CD4-positive, alpha-beta T cell treated with Interleukin-15 for 4 hours (primary cell): ENCODE measurements around the gene VAV2.
A peak's percentile ranks its signal among the peaks of the same experiment; 100 is the strongest.
"Not testable (repeated sequence)": the region's sequence is repeated elsewhere in the genome, so short reads cannot be mapped to it uniquely, and the experiment has no call there.

Experiments
- DNase-seq: peaks from one replicate; pipeline ENCODE4 v3.0.0-alpha.2; 2020; ENCODE audit warnings: low spot score

Gene VAV2

DNA sequence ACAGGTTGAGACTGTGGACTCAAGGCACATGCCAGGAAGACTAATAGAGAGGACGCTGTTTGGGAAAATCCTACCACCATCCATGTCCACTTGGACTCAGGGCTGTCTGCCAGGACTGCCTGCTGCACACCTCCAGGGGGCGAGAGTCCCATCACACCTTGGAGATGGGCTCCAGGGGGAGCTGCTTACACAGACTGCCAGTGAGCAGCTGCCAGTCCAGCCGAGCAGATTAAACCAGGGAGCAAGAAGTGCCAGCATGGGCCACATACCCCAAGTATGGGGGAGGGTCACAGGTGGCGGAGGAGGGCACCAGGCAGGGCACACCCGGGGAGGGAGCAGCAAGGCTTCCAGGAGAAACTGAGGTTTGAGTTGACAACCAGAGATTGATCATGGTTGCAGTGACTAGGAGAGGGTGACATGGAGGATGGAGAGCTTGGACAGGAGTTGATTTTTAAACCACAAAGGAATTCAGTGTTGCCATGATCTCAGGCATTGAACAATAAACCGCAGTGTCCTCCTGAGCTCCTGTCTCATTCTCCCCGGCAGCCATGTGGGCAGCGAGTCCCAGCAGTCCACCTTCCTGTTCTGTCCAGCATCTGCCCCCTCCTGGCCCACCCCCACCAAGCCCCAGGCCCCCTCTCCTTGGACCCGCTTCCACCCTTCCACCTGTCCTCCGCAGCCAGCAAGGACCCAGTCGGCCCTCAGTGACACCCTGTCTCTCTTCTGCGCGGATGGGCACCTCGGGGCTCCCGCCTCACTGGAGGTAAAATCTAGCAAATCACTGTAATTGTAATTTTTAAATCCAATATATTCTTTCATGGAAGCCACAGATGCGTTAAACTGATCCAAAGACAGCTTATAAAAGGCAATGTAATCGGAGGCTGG is 3.1 kb upstream of the VAV2 start:
- DNase-seq = no peak

DNA sequence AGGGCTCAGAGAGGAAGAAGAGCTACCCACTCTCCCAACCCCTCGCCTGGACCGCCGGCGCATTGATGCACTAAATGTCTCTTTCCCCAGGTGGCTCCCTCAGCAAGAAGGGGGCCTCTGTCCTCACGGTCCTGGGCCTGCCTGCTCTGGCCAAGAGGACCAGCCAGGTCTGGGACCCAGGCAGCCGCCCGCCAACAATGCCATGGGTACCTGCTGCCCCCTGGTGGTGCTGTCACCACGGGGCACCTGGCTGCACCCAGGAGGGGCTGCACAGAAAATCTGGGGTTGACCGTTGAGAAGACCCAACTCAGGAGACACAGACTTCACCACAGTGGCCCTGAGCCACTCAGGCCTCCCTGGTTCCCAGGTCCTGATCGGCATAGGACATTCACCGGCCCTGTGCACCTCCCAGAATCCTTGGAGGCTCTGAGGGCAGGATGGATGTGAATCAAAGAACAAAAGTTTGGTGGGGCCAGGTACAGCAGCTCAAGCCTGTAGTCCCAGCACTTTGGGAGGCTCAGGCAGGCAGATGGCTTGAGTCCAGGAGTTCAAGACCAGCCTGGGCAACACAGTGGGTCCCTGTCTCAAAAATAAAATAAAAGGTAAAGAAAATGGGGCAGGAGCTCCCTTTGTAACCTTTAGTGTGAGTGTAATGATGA is 2.4 kb upstream of the VAV2 start:
- peak; percentile 66 for DNase-seq

DNA sequence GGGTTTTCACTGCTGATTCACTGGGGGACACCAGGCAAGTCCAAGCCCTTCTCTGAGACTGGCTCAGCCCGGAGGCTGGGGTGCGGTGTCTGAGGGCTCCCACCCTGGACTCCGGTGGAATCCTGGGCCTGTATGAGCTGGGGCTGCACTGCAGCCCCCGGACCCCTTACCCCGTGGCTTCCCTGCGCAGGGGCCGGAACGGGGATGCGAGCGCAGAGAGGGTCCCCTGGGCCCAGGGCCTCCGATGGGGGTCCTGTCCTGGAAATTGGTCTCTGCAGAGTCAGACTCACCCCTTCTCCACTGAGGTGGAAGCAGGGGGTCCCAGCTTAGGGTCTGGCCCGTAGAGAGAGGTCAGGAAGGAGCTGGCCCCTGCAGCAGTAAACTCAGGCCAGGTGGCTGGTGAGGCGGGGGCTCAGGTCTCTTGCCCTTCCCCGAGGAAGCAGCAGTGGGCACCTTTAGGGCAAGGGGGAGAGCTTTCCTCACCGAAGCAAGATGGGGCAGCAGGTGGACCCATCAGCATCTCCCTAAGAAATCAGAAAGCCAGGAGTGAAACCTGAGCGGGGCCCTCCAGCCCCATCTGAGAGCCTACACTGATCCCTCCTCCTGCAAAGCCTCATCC is 1.6 kb upstream of the VAV2 start:
- no peak for DNase-seq

DNA sequence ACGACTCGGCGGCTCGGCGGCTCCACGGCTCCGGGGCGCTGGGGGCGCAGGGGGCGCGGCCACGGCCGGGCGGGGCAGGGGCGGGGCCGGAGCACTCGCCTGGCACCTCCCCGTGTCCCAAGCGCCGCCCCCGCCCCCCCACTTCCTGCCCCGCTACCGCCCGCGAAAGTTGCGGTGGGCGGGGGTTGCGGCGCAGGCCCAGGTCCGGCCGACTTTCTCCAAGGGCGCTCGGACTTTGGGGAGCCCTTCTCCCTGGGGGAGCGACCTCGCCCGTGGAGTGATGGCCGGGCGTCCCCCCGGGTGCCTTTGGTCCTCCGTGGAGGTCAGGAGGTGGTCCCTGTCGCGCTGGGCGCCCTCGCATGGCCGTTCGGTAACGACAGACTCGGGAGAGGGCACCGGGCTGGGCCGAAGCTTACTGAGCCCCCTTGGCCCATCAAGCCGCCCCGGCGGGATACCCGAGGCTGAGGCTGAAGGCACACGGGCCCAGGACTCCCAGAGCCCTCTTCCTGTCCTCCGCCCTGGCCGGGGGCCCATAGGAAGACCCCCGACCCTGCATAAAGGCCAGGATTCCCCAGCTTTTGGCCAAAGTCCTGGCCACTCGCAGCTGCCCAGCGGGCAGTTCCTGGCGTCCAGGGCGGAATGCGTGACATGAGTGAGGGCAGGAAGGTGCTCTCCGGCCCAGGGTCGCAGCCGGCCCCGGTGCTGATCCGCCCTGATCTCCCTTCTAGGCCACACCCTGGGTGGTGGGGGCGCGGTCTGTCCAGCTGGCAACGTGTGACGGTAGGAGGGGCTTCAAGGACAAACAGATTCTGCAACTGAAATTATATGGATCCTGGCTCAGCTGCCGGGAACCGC is 883 bp upstream of the VAV2 start:
- peak; percentile 64 for DNase-seq

DNA sequence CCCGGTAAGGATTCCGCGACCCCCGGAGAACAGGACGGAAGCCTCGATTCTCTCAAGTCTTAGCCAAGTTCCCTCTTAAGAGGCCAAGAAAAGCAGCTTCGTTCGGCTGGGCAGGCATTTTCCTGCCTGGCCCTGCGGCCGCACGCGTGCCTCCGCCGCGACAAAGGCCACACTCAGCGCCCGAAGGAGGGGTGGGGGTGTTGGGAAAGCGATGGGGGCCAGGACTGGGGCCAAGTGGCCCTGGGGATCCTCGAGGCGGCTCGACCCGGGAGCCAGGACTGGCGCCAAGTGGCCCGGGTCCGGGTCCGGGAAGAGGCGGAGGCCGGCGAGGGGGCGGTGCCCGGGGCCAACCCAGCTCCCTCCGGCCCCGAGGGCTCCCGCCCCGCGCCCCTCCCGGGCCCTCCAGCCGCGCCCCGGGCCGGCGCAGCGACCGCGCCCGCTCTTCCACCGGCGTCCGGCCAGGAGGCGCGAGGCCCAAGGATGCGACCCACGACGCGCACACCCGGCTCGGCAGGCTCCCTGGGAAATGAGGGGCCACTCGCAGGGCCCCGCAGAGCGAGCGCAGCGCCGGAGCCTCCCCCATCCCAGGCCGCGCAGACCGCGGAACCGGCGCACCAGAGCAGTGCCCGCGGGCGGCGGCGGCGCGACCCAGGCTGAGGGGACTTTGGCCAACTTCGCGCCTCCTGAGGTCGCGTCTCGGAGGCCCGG is 756 bp downstream of the VAV2 start:
- no peak for DNase-seq

DNA sequence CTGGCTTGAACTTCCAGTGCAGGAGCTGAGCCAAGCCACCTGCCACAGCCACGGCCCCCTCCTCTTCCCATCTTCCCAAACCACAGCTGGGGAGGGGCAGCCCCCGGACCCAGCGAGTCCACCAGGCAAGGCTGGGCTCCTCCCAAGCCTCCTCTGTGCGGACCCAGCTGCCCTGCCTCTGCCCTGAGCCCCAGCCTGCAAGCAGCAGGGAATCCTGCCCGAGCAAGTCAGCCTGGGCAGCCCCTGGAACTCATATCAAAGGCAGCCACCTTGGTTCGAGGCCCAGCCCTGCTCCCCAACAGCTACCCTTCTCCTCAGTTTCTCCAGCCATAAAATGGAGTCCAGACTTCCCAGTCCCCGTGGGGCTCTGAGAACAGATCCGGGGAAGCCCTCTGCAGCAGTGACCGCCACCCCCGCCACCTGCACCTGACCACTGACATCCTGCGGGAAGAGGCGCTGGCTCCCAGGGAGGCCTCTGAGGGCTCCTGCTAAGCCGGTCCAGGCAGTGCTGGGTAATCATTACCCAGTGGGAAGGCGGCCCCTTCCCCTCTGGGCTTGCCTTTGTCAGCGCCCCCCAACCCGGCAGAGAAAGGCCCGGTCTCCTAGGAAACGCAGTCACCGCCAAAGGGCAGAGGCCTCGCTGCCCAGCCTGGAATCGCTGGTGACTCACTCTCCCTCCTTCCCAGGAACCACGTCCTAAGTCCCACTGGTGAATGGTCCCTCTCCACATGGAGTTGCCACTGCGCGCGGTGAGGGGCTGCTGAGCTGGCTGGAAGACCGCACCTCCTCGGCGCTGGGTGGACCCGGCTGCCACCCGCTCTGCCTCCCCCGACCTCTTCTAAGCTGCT is 1.5 kb downstream of the VAV2 start:
- DNase-seq = no peak

DNA sequence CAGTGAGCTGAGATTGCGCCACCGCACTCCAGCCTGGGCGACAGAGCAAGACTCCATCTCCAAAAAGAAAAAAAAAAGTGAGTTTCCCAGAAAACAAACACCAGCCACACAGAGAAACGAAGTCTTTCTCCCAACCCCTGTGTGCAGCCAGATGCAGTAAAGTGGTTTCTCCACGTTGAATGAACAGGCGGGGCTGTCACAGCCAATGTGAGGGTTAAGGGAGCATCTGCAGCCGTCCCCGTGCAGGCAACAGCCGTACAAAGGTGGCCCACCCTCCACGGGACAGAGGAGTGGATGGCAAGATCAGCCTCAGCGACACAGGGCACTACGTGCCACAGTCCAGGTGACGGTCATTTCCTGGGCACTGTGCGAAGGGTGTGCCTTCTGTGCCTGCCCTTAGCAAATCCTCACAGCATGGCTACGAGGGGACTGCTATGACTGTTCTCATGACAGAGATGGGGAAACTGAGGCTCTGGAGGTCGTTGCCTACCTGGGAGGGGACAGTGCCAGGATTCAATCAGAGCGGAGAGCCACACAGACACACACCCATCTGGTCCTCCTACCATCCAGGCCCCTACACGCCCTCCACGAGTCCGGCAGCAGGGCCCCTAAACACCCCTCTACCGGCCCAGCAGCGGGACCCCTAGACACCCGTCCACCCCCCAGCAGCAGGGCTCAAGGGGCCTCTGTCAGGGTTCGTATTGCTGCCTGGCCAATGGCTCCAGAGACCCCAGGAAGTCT is 2.3 kb downstream of the VAV2 start:
- DNase-seq = no peak

DNA sequence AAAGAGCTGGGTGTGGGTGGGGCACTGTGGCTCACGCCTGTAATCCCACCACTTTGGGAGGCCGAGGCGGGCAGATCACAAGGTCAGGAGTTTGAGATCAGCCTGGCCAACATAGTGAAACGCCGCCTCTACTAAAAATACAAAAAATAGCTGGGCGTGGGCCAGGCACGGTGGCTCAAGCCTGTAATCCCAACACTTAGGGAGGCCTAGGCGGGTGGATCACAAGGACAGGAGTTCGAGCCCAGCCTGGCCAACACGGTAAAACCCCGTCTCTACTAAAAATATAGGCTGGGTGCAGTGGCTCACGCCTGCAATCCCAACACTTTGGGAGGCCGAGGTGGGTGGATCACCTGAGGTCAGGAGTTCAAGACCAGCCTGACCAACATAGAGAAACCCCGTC is 3.4 kb downstream of the VAV2 start:
- not testable (repeated sequence) for DNase-seq

DNA sequence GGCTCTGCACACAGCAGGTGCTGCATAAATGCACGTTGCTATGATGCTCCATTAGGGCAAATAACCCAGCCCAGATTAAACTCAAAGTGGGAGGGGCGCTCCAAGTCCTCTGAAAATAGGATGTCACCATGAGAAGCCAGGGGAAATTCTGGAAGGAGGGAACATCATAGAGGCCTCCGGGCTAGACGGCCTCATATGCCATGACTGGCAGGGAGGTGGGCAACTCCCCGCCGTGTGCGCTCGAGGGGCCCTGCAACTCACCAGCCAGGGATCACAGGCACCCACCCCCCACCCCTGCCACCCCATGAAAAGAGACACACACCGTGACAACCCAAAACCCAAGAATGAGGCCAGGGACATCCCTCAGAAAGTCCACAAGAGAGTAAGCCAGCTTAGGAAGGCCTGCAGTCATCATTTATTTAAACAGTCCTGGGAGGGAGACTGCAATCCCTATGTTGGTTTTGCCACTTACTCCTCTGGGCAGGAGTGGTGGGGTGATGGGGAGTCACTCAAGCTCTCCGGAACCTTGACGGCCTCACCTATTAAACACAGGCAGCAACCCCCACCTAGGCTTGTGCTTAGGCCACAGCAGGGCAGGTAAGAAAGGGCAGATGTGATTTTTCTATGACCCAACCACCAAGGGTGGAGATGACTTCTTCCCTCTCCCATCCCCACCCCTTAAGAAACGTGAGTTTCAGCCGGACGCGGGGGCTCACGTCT is 4.0 kb downstream of the VAV2 start:
- DNase-seq = no peak

DNA sequence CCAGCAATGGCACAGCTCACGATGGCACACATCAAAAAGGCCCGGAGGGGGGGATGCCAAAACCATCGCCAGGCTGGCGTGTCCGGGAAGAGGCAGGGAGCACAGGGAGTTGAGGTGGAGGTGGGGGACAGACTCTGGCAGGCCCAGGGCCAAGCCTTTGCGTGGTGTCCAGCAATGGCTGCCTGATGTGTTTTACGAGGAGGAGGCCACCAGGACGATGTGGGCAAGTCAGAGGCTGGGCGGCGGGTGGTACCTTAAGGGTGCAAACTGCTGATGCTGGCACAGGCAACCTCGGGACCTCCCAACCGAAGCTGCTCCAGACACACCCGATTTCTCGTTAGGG is 4.7 kb downstream of the VAV2 start:
- no peak for DNase-seq

DNA sequence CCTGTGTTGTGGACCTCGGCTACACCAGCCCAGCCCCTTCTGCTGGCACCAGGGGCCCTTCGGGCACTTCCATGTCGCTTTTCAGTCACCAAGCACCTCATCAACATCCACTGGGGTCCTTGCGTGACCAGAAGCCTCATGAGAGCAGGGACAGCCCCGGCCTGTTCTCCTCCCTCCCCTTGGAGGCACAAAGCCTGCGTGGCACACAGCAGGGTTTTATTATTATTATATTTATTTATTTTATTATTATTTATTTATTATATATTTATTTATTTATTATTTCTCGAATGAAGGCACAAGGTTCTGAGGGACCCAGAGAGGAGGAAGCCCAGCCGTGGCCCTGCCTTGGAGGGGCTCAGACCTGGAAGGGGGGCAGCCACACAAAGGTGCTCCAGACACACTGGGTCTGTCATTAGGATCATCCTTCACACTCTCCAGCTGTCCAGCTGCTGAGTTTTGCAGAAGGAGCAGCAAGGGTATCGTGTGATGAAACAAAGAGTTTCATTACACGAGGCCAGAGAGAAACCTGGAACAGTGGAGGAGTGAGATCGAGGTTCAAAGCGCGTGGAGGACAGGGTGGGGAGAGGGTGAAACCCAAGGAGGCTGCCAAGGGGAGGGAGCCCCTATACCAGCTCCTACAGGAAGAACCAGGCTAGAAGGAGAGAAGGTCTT is 5.2 kb downstream of the VAV2 start:
- DNase-seq = no peak

DNA sequence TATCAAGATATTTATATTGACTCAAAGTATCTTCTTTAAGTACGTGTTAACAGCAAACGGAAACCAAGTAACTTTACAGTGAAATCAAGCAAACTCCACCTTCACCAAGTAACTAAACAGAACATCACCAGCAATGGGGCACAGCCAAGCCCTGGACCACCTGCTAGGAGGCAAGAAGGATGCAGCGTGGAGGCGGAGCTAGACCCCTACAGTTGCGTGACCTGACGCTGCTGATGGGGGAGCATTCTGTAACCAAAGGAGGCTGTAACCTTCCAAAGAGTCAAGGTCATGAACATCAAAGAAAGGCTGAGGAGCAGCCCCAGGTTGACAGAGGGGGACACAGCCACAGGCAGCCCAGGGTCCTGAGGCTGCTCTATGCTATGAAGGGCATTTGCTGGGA is 6.1 kb downstream of the VAV2 start:
- DNase-seq = no peak

DNA sequence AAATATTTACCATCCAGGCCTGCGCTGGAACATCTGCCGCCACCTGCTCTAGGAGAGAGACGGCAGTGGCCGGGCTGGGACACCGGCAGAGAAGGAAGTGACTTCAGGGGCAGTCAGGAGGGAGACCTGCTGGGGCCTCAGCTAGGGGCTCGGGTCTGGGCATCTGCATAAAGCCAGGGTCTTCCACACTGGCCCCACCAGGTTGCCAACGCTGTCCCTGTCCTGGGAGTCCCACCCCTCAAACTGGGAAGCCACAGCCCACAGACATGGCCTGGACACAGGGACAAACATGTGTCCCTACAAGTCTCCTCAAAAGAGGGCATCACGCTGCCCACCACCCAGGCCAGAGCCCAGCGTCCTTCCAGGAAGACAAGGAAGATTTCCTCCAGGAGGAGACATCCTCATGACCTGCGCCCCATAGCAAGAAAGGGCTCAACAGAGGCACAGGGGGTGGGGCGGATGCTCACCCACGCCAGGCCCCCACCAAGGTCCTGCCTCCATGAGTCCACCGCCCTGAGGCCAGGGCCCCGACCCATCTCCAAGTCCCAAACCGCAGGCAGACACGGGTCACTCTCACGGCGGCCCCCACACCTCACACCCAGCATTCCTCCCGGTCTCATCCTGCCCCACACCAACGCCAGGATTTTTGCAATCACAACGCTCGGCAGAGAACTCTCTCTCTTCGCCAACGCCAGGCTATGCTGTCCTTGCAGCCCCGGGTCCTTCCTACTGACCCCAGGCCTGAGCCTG is 9.0 kb downstream of the VAV2 start:
- no peak for DNase-seq

DNA sequence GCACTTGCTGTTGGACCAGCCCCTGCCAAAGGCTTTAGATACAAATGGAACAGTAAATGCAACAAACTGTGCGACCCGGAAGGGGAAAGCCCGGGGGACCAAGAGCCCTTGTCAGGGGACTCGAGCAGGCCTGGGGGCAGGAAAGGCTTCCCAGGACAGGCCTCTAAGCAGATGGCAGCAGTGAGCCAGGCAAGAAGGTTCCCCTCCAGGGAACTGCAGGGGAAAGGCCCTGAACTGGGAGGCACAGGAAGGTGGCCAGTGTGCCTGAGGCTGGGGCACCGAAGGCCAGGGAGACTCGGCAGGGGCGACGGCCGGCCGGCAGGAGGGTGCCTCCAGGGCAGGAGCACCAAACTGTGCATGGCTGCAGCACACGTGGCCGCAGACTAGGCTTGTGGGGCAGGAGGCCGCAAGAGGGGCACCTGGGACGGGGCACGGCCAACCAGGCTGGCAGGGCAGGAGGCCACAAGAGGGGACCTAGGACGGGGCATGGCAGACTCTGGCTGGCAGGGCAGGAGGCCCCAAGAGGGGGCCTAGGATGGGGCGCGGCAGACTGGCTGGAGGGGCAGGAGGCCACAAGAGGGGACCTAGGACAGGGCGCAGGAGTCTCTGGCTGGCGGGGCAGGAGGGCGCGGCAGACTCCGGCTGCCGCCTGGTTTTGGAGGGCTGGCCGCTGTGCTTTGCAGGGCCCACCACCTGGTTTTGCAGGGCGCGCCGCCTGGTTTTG is 10.0 kb downstream of the VAV2 start:
- DNase-seq = no peak

DNA sequence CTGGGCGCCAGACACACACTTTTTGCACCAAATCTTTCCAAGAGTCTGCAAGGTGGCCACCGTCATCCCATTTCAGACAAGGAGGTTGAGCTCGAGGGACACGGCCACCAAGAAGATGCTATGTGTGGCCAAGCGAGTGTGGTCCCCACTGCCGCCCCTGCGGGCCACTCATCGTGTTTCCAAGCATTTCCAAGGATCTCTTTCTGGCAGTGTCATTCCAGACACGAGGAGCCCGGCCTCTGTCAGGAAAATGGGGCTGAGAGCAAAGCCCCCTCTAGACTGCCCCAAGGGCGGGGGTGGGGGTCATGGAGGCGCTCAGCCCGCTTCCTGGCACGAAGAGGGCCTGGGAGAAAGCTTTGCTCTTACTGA is 10.6 kb downstream of the VAV2 start:
- DNase-seq = no peak

DNA sequence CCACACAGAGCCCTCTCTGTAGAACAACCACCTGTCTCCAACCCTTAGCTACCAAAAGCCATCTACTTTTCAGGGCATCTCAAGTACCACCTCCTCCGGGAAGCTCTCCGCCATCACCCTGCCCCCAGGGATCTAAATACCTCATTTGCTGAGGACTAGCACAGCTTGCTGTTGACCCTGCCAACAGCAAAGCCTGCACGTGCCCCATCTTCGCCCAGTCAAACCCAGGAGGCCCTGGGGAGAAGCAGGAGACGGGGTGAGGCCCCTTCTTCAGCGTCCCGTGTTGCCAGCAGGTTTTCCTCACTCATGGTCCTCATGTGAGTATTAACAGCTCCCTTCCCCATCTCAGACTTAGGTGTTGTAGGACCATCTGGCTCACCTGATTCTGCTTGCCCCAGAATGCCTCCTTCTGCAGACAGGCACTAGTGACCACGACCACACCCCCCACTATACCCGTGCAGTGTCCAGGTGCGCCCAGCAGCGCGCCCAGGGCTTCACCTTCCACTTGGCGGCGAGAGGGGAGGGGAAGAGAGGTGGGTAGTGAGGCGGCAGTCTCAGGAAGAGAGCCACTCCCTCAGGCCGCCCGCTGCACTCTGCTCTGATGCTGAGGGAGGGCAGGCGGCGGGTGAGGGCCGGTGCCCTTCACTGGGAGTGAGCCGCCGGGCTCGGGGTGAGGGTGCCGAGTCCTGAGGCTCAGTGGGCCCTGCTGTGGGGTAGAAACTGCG is 11.1 kb downstream of the VAV2 start:
- DNase-seq = no peak
